Cerebellar nuclear complex (tissue), 1 donor: ENCODE results near the gene RAB13.

Experiments
- DNase-seq, 2 experiments: peaks; one replicate each; lab custom pipeline; 2025; lab: John Stamatoyannopoulos, UW

The RAB13 gene

GRCh38 chr1:153933430-153933829 is 52.7 kb downstream of the RAB13 start:
- no peak for DNase-seq

- no peak for DNase-seq
Observed at GRCh38 chr1:153932156-153933131, 53.7 kb downstream of the RAB13 start.
